Neural progenitor cell (in vitro differentiated cells): ENCODE measurements around the gene CDH9. TPM values are rescaled to one million over a fixed set of nuclear protein-coding genes. Genes with fewer than 3 reads are reported as not detected.

ENCODE experiments used
- DNase-seq: peaks from one replicate; pipeline ENCODE4 v3.0.0-alpha.2; 2016; ENCODE audit warnings: low spot score
- H2AFZ ChIP-seq: fragments of 200-600 bp; sonication (generic); replicated peaks from 2 replicates; pipeline ENCODE4 v1.6.1; 2016; ENCODE audit warnings: antibody characterized with exemption
- H3F3A ChIP-seq: fragments of 200-600 bp; sonication (generic); 2 replicates; pipeline ENCODE4 v1.6.1; 2016; ENCODE audit warnings: antibody characterized with exemption, low read depth
- H3K27ac ChIP-seq: fragments of 200-600 bp; sonication (generic); 2 replicates; pipeline ENCODE4 v1.5.1; 2016; ENCODE audit warnings: mild to moderate bottlenecking
- H3K27me3 ChIP-seq: fragments of 200-600 bp; sonication (generic); 2 replicates; pipeline ENCODE4 v1.6.1; 2016; ENCODE audit warnings: mild to moderate bottlenecking, moderate library complexity
- H3K36me3 ChIP-seq: fragments of 200-600 bp; sonication (generic); 2 replicates; pipeline ENCODE4 v1.5.1; 2016
- H3K4me1 ChIP-seq: fragments of 200-600 bp; sonication (generic); 2 replicates; pipeline ENCODE4 v1.6.1; 2016; ENCODE audit warnings: mixed run types
- H3K4me2 ChIP-seq: fragments of 200-600 bp; sonication (generic); 2 replicates; pipeline ENCODE4 v1.6.1; 2016
- H3K4me3 ChIP-seq: fragments of 200-600 bp; sonication (generic); 2 replicates; pipeline ENCODE4 v1.5.1; 2016
- H3K79me2 ChIP-seq: fragments of 200-600 bp; sonication (generic); 2 replicates; pipeline ENCODE4 v1.6.1; 2016; ENCODE audit warnings: low read depth
- H3K9ac ChIP-seq: fragments of 200-600 bp; sonication (generic); 2 replicates; pipeline ENCODE4 v1.6.1; 2016
- H3K9me3 ChIP-seq: fragments of 200-600 bp; sonication (generic); 2 replicates; pipeline ENCODE4 v1.5.1; 2016; ENCODE audit warnings: low read depth
- H4K20me1 ChIP-seq: fragments of 200-600 bp; sonication (generic); 2 replicates; pipeline ENCODE4 v1.6.1; 2016; ENCODE audit warnings: low read depth
- H3K27ac Mint-ChIP-seq: 3 replicates; pipeline ENCODE4 v1.8.0; 2021; ENCODE audit warnings: mixed read lengths
- H3K27me3 Mint-ChIP-seq: 2 replicates; pipeline ENCODE4 v1.8.0; 2022; ENCODE audit warnings: low read depth, mild to moderate bottlenecking, inconsistent platforms, moderate library complexity, mixed read lengths; ENCODE audit not compliant: insufficient read depth
- H3K36me3 Mint-ChIP-seq: 3 replicates; pipeline ENCODE4 v1.8.0; 2021; ENCODE audit warnings: mixed read lengths
- H3K4me1 Mint-ChIP-seq: 3 replicates; pipeline ENCODE4 v1.8.0; 2021; ENCODE audit warnings: mixed read lengths
- H3K4me3 Mint-ChIP-seq: 3 replicates; pipeline ENCODE4 v1.8.0; 2021; ENCODE audit warnings: mild to moderate bottlenecking, moderate library complexity, mixed read lengths
- H3K9me3 Mint-ChIP-seq: 3 replicates; pipeline ENCODE4 v1.8.0; 2020; ENCODE audit warnings: mixed read lengths
- CTCF ChIP-seq: fragments of 200-600 bp; sonication (generic); IDR thresholded peaks from 2 replicates; pipeline ENCODE4 v1.5.1; 2017; ENCODE audit warnings: antibody characterized with exemption, mild to moderate bottlenecking
- EZH2 ChIP-seq: fragments of 200-600 bp; sonication (generic); IDR thresholded peaks from 2 replicates; pipeline ENCODE4 v1.6.1; 2017; ENCODE audit warnings: antibody characterized with exemption, mild to moderate bottlenecking, moderate library complexity
- EZH2phosphoT487 ChIP-seq: fragments of 200-600 bp; sonication (generic); IDR thresholded peaks from 2 replicates; pipeline ENCODE4 v1.6.1; 2017; ENCODE audit warnings: antibody characterized with exemption
- total RNA-seq: library from RNA; depleted of rRNA; stranded (reverse); fragments of >200 nt; gene quantifications from 2 replicates; pipeline ENCODE4 v1.2.3, GENCODE V29; 2015; ENCODE audit warnings: low replicate concordance

CDH9 gene
- total RNA-seq, 1 donor from 2014 or later, result 2.8 TPM

GRCh38 chr5:27010646-27011045 is 27.7 kb downstream of the CDH9 start:
- no peak for DNase-seq
- H2AFZ ChIP-seq, result no peak overlapping the region
- H3K4me2 ChIP-seq, result no peak overlapping the region
- H3K4me3 ChIP-seq, result no peak overlapping the region
- H3K4me1 ChIP-seq, result no peaks in the 10 kb centered on the region
- no peak for TF ChIP-seq EZH2
- TF ChIP-seq CTCF, result no peak
- TF ChIP-seq EZH2phosphoT487, result no peak
- H3K9me3 ChIP-seq, result no peaks in the 10 kb centered on the region
- H3K79me2 ChIP-seq, result no peaks in the 10 kb centered on the region
- H3K4me3 Mint-ChIP-seq, result no peak overlapping the region
- H3K36me3 Mint-ChIP-seq, result no peaks in the 10 kb centered on the region
- no peaks in the 10 kb centered on the region for H3K27me3 ChIP-seq
- no peaks in the 10 kb centered on the region for H4K20me1 ChIP-seq
- no peaks in the 10 kb centered on the region for H3K9me3 Mint-ChIP-seq
- no peaks in the 10 kb centered on the region for H3K27me3 Mint-ChIP-seq
- no peaks in the 10 kb centered on the region for H3F3A ChIP-seq
- H3K27ac ChIP-seq, result no peak overlapping the region
- no peak overlapping the region for H3K9ac ChIP-seq
- H3K36me3 ChIP-seq, result no peaks in the 10 kb centered on the region
- no peaks in the 10 kb centered on the region for H3K4me1 Mint-ChIP-seq
- no peak overlapping the region for H3K27ac Mint-ChIP-seq

- no peak for DNase-seq
- TF ChIP-seq CTCF, result no peak
- TF ChIP-seq EZH2, result no peak
- no peak for TF ChIP-seq EZH2phosphoT487
- Histone ChIP-seq H2AFZ (no peak overlapping the region), H3K27ac (no peak overlapping the region), H4K20me1 (no peaks in the 10 kb centered on the region), H3K27me3 (no peaks in the 10 kb centered on the region), H3F3A (no peaks in the 10 kb centered on the region), H3K9ac (no peak overlapping the region), H3K9me3 (no peaks in the 10 kb centered on the region), H3K4me3 (no peak overlapping the region), H3K36me3 (no peaks in the 10 kb centered on the region), H3K79me2 (no peaks in the 10 kb centered on the region), H3K4me1 (no peaks in the 10 kb centered on the region), H3K4me2 (no peak overlapping the region)
- no peaks in the 10 kb centered on the region for H3K9me3 Mint-ChIP-seq
- H3K36me3 Mint-ChIP-seq, result no peaks in the 10 kb centered on the region
- H3K4me3 Mint-ChIP-seq, result no peak overlapping the region
- H3K27me3 Mint-ChIP-seq, result no peaks in the 10 kb centered on the region
- no peaks in the 10 kb centered on the region for H3K4me1 Mint-ChIP-seq
- H3K27ac Mint-ChIP-seq, result no peak overlapping the region
These were observed 28.9 kb downstream of the CDH9 start for GRCh38 chr5:27009540-27009915.

- no peaks in the 10 kb centered on the region for H3K79me2 ChIP-seq
- H3K9me3 ChIP-seq, result no peaks in the 10 kb centered on the region
- H3K4me3 Mint-ChIP-seq, result no peak overlapping the region
- H2AFZ ChIP-seq, result no peak overlapping the region
- no peaks in the 10 kb centered on the region for H3K36me3 Mint-ChIP-seq
- H3K27me3 Mint-ChIP-seq, result no peaks in the 10 kb centered on the region
- H3K4me2 ChIP-seq, result no peak overlapping the region
- no peak overlapping the region for H3K4me3 ChIP-seq
- no peak for DNase-seq
- no peaks in the 10 kb centered on the region for H3K9me3 Mint-ChIP-seq
- no peak overlapping the region for H3K9ac ChIP-seq
- H3K27me3 ChIP-seq, result no peaks in the 10 kb centered on the region
- no peaks in the 10 kb centered on the region for H3K4me1 Mint-ChIP-seq
- TF ChIP-seq EZH2 (no peak), EZH2phosphoT487 (no peak), CTCF (no peak)
- H3K4me1 ChIP-seq, result no peaks in the 10 kb centered on the region
- H3F3A ChIP-seq, result no peaks in the 10 kb centered on the region
- no peaks in the 10 kb centered on the region for H3K36me3 ChIP-seq
- H3K27ac ChIP-seq, result no peak overlapping the region
- no peak overlapping the region for H3K27ac Mint-ChIP-seq
- no peaks in the 10 kb centered on the region for H4K20me1 ChIP-seq
These were observed 29.5 kb downstream of the CDH9 start for GRCh38 chr5:27008604-27009539.
